Stimulated activated CD4-positive, alpha-beta T cell treated with anti-CD3 and anti-CD28 coated beads, Interleukin-2, amount 100 ng/mL, for 24 hours (primary cell): ENCODE measurements around the gene TRIP11.

Experiments
- DNase-seq, 2 donors: peaks; one replicate each; pipeline ENCODE4 v3.0.0-alpha.2; 2020

The TRIP11 gene

GRCh38 chr14:92009604-92010003 is 30.3 kb downstream of the TRIP11 start:
- DNase-seq: no peak

DNA sequence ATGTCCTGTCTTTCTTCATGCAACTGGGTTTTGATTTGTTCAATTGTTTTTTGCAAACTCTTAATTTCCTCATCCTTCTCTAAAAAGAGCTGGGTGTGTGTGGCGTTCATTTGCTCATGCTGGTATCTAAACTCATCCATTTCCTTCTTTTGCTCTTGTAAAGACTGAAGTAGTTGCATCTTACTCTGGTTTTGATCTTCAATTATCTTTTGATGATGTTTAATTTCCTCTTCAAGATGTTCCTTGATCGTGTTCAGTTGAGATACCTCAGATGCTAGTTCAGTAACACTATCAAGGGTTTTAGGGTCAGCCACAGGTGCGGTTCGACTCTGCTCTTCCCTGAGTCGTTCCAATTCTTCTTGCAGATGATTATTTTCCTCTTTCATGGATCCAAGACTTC is 34.8 kb downstream of the TRIP11 start:
- no peak for DNase-seq

DNA sequence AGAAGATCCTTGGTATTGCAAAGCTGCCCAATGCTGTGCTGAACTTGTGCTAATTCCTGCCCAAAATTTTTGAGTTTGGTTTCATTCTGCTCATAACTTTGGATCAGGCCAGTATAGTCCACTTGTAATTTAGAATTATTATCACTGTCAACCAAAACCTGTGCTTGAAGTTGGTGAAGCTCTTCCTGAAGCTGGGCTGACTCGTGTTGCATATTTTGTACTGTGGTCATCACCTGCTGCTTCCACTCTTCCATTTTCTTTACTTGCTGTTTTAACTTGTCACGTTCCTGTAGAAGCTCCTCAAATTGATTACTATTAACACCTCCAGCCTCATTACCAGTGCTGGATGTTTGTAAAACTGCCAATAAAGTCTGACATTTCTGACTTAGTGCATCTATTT is 35.8 kb downstream of the TRIP11 start:
- DNase-seq: no peak

GRCh38 chr14:91998667-91999570 is 40.9 kb downstream of the TRIP11 start:
- no peak for DNase-seq

- no peak for DNase-seq
These were observed 42.4 kb downstream of the TRIP11 start for GRCh38 chr14:91997492-91997891.

GRCh38 chr14:91996948-91997371 is 42.9 kb downstream of the TRIP11 start:
- no peak for DNase-seq

GRCh38 chr14:91987192-91987591 is 52.7 kb downstream of the TRIP11 start:
- DNase-seq: no peak

DNA sequence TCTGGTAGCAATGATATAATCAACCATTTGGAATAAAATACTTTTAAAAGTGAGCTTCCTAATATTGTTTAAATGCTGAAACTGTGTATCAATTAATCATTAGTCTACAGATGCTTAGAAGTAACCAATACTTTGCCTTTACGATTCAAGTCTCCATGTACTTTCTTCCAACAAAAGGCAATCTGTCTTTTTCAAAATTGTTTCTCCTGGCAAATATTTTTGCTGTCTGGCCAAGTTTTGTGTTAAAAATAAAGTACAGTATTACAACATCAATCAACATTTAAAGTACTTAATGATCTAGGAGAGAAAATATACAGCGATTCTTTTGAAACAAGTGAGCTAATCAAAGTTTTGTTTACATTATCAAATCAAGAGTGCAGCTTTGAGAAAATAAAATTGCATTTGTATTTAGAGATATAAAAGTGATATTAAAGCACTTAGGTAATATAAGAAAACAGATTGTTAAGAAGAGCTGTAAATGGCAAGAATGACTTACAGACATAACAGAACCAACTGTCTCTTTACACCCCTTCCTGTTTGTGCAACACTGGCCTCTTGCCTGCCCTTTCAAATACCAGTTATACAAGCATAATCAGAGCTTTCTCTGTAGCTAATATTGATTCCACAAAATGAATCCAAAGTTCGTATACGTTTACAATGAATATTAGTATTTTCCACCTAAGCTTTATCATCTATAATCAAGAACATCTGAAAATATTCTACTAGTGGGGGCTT is 54.2 kb downstream of the TRIP11 start:
- DNase-seq: no peak

- DNase-seq: no peak
These were observed 54.9 kb downstream of the TRIP11 start for GRCh38 chr14:91985008-91985407.

- no peak for DNase-seq
These were observed 56.3 kb downstream of the TRIP11 start for GRCh38 chr14:91983588-91983987.

- DNase-seq: no peak
These were observed 59.7 kb downstream of the TRIP11 start for GRCh38 chr14:91980157-91980556.

GRCh38 chr14:91977884-91978283 is 62.0 kb downstream of the TRIP11 start:
- DNase-seq: no peak

DNA sequence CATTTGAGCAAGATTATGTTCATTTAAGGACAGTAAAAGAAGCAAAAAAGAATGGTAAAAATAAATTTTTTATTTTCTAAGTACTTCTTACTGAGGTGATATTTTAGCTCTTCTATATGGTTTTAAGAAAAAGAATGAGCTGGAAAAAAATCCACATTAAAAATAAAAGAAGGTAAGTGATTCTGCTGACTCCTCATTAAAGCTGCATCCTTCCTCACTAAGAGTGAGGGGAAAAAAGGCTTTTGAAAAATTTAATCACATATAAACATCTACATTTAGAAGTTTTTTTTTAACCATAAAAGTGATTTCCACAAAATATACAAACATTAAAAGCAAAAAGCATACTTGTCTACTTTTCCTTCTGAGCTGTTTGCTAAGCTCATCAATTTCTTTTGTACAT is 64.1 kb downstream of the TRIP11 start:
- DNase-seq: no peak

DNA sequence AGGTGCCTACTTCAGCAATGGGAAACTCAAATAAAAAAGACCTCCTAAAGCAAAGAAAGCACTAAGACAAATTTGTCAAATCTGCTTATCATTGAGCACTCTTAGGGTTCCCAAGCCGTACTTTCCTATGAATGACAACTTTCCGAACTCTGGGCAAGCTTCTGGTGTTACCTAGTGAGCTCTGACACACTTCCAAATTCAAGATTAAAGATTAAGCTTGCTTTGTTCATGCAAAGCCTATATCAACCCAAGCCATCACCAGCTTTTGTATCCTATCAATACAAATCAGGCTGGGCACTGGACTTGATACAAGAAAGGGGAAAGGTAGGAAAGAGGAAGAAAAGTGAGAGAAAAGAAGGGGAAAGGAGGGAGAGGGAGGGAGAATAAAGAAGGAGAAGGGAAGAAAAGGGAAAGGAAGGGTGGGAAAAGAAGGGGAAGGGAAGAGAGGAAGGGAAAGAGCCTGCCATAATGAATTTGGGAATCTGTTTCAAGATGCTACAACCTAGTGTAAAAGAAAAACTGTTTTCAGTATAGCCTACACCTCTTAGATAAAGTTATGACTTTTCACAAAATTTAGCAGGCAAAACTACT is 68.6 kb downstream of the TRIP11 start:
- DNase-seq: no peak

DNA sequence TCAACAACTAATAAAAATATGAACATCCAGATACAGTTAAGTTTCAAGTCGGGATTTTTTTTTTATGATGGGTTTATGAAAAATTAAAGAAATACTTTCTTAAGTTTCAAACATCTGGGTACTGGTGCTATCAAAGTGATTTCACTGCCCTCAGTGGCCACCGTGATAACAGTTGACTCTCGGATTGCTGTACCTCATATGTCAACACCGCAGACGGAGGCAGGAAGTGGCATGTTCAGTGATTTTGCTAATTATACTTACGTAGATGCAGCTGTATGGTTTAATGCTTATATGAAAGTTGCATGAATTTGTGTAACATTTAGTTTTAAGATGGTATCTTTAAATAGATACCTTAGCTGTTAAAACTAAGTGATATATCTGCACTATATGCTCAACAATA is 71.6 kb downstream of the TRIP11 start:
- peak in 1 of 2 donors; percentile 21 for DNase-seq

- DNase-seq: no peak
These were observed 75.1 kb downstream of the TRIP11 start for GRCh38 chr14:91964724-91965123.

DNA sequence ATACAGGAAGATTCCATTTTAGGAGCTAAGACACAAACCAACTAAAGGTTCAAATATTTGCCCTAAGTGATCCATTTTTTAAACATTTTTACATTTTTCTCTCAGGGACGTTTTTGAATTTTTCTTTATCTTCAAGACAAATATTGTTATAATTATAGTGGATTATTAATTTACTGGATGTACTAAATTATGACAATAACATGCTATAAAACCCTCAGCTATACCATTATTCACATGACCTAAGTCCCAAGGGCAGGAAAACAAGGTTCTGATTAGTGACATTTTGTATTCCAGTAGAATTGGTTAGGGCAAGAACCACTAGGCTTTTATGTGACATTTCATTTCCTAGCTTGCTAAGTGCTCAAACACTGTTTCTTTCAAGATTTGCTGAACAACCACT is 75.8 kb downstream of the TRIP11 start:
- DNase-seq: no peak

DNA sequence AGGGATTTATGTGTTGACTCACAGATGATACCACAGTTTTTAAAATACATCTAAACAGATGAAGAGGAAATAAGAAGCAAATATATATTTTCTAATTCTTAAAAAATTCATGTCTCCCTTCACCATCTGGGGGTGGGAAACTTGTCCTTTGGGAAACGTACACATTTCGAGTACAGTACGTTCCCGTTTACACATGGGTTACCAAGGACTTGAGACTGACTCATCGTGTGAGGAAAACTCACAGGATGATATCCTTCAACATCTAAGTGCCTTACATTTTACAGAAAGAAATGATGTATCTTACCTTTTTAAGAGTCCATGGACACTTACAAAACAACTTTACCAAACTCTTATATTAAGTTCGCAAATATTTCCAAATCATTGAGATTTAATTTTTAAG is 76.4 kb downstream of the TRIP11 start:
- DNase-seq: no peak

DNA sequence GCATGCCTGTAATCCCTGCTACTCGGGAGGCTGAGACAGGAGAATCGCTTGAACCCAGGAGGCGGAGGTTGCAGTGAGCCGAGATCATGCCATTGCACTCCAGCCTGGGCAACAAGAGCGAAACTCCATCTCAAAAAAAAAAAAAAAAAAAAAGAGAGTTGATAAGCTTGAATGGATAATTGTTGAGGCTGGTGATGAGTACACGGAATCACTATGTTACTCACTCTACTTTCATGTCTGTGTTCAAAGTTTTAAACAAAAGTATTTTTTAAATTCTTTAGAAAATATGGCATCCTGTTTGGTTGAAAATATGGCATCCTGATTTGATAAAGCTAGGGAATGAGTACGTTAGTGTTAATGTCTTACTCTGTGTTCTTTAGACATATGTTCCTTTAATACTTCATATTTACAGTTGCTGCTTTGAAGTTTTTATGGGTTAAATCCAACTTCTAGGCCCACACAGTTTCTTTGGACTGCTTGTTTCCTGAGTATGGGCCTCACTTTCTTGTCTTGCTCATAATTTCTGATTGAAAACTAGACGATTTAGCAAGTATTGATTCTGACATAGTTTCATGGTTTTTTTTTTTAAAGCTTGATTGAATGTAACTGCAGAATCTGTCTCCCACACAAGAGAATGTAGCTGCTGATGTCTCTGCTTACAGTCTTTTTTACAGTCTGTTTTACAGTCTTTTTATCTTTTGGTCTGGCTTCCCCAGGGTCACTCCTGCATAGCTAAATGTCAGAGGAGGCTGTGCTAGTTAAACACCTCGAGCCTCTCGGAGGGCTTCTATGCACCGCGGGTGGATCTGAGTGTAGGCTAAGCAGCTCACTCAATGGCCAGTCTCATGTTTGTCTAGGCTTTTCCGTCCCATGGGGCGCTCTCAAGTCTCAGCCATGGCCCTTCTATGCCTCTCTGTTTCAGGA is 78.3 kb downstream of the TRIP11 start:
- DNase-seq: peak in 1 of 2 donors; percentile 19

DNA sequence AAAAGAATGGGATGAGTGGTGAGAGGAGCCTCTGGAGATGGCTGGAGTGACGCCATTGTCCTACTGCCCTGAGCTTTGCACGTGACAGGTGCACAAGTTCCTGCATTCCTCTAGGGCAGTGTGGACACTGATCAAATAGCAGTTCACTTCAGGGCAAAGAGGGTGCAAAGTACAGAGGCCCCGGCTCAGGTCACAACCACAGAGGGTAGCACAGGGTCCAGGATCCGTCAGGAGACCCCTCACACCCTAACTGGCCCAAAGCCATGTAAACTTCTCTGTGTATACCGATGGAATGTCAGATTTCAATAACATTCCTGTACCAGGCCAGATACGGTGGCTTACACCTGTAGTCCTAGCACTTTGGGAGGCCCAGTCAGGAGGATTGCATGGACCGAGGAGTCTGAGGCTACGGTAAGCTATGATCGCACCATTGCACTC is 82.0 kb downstream of the TRIP11 start:
- DNase-seq: no peak

- no peak for DNase-seq
These were observed 83.2 kb downstream of the TRIP11 start for GRCh38 chr14:91956616-91957015.

DNA sequence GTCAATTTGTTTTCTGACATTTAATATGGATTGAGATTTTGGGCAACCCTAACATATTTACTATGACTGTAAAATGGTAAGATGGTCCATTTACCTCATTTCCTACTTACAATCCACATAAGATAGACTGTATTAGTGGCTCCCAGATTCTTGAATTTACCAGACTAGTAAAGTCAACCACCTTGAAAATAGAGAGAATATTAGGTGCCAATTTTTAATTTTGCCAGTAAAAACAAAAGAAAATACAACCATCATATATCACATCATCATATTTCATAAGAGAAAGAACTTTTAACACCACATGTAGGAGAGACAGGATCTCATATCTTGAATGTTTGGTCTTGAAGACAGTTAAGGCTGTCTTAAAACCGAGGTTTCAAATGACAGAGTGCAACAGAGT is 84.7 kb downstream of the TRIP11 start:
- DNase-seq: no peak
